Measurements from ENCODE around the gene DISC1.
"Not testable (repeated sequence)": the region's sequence is repeated elsewhere in the genome, so short reads cannot be mapped to it uniquely, and the experiment has no call there.

DISC1 gene

DNA sequence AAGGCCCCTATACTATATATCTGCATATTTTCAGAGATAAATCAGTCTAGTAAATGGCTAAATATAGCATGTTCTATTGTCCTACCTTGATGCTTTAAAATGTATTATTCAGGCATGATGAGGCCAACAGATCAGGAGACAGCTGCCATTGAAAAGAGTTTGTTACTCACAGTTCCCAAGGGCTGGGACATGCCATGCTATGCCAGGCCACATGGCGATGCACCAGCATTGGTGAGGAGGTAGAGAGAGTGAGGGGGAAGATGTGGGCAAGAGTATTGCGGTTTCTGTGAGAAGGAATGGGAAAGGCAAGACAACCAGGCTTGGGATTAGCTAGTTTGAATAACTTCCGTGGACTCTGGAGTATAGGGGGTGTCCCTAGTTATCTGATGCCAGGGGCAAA, 316.5 kb downstream of the DISC1 start:
- DNase-seq (ENCODE audit: low read depth in 2 of 3, low spot score in 2 of 3): no peak

DNA sequence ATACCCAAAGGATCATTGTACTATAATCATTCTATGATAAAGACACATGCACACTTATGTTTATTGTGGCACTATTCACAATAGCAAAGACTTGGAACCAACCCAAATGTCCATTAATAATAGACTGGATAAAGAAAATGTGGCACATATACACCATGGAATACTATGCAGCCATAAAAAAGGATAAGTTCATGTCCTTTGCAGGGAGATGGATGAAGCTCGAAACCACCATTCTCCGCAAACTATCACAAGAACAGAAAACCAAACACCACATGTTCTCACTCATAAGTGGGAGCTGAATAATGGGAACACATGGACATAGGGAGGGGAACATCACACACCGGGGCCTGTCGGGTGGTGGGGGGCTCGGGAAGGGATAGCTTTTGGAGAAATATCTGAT, 321.5 kb downstream of the DISC1 start:
- DNase-seq (ENCODE audit: low read depth in 2 of 3, low spot score in 2 of 3): not testable (repeated sequence)

DNA sequence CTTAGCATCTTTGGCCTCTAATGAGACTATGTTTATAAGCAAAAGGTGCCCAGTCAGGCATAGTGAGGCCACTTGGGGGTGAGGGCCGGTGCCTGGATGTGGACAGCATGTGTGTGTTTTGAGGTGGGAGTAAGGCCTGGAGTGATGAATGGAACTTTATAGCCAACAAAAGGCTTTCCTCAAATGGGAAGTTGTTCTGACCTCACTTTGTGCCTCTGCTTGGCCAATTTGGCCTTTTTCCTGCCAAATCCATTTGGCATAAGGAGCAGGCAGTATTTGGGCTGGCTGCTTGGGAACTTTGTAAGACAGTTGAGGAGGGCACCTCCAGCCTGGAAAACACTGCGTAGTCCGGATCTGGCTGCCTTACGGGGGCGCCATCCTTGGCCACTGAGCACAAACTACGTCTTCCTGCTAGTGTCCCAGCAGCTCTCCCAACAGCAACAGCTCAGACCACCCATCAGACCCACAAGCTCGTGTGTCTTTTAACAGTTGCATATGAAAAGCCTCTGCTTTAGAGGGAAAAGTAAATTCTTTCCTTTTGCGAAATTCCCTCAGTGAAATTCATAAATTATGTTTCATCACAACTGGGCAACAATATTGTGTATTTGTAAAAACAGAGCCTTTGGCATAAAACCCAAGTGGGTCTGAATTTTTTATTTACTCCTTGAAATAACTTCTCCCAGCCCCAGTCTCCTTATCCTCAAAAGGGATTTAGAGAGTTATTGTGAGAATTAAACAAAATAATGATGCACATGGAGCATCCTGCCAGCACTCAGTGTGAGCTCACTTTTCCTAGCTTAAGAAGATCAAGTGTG, 322.9 kb downstream of the DISC1 start:
- no peak for DNase-seq (ENCODE audit: low read depth in 2 of 3, low spot score in 2 of 3)

DNA sequence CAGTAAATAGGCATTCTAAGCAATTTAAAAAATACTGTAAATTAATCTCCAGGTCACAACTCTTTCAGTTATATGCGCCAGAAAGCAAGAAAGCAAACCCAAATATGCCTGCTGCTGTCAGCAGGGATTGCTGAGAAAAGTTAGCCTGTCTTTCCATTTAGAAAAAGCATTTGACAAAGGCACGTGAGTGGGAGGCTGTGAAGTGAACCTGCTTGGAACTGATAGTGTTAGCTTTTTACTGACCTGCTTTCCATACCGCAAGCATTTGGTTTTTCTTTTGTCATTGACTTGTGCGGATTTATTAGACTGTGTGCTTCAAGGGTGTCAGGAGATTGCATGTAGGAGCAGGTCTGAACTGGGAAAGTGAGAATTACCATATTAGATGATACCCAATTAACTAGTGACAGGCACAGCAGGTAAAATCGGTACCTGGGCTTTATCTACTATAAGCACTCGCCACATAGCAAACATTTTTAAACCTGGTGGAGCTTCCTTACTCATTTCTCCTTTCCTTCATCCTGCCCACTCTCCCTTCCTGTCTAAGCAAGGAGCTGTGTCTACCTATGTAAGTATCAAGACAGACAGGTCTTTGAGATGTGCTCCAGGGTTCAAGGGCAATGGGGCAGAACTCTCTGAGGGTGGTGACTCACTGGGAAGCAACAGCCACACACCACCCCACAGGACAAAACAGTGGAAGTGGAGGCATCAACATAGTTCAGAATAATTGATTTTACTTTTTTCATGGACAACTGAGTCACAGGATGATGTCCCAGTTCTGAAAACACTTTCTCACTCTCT, 323.9 kb downstream of the DISC1 start:
- DNase-seq (ENCODE audit: low read depth in 2 of 3, low spot score in 2 of 3): no peak

DNA sequence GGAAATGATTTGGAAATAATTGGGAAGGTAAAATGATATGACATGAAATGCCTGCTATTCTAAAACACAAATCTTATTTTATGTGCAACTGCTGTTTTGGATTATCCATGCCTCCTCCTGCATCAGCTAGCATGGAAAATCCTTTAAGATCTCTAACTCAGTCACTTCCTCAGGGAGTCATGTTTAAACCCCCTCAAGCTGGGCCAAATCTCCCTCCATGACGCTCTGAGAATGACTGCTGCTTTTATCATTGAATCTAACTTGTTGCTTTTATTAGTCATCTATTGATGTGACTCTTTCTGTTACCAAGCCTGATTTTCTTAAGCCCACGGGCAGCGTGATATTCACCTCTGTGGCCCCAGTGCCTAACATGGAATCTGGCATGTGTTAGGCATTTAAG, 324.8 kb downstream of the DISC1 start:
- DNase-seq (ENCODE audit: low read depth in 2 of 3, low spot score in 2 of 3): no peak

DNA sequence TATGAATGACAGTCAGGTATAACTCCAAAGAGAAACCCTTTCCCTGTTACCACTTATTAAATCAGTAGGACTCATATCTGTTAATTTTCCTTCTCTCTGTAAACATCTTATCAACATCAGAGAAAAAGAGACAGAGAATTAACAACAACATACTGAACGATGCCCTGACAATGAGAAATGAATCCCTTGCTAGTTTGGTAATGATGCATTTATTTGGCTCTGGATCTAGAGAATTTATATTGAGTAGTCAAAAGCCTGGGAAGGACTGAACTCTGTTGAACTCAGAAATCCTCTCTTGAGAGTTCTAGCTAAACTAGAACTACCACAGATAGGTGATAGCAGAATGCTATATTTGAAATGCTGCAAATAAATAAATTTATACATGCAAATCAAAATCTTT, 325.6 kb downstream of the DISC1 start:
- no peak for DNase-seq (ENCODE audit: low read depth in 2 of 3, low spot score in 2 of 3)

DNA sequence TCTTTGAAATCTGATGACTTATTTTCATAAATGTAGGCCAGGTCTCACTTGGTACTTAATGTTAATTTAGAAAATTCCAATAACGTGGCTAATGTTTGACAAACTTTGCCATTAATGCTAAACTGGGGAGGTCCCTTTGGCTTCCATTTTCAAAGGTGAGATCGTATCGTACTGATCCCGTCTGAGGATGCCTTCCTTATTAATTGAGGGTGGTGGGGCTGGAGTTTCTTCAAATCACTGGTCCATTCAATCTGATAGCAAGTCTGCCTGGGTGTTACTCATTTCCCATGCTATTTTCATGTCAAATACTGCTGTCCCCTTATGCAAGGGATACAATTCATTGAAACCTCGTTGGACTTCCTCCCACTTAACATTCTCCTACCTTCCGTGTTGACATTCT, 327.1 kb downstream of the DISC1 start:
- DNase-seq (ENCODE audit: low read depth in 2 of 3, low spot score in 2 of 3): no peak

DNA sequence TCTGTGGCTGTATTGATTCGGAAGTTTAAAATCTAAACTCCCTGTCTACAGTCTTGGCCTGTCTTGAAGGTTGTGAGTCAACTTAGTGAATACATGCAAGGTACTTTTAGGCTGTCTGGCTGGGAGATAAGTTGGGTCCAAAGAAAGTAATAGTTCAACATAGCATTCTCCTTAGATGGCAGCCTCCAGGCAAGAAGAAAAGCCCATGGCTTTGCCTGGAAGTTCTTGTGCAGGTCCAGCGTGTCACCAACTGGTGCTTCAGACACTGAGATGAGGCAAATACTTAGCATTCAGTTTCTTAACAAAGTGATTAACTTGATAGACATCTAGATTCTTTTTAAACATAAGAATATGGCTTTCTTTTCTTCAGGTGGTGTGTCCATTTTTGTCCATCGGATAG, 328.2 kb downstream of the DISC1 start:
- no peak for DNase-seq (ENCODE audit: low read depth in 2 of 3, low spot score in 2 of 3)

DNA sequence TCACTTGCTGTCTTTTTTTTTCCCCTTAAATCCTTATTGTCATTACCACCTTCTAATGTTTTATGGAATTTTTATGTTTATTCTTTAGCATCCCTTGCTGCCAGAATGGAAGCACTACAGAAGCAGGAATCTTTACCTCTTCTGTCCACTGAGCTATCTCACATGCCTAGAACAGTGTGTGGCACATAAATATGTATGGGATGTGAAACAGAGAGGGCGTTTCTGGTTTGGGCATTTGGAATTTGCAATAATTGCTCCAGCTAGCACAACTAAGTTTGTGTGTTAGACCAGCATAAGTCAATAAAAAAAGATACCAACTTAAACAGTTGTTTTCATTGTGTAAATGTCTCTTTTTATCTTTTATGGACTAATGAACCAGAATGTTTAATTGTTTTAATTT, 330.8 kb downstream of the DISC1 start:
- no peak for DNase-seq (ENCODE audit: low read depth in 2 of 3, low spot score in 2 of 3)

DNA sequence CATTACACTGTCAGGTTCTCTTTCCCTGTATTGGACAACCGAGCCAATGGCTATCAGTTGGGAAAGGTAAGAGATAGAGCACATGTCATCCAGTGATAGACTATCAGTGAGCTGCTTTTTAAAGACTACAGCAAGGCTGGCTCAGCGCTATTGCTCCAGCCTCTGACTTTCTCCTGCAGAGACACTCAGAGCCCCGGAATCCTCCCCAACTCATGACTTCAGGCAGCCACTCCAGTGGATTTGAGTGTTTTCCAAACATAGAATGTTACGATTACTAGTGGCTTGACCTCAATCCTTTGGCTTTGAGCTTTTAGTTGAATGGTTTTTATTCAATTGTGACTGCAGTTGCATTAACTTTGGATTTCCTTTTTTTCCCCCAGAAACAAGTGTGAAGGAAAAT, 331.9 kb downstream of the DISC1 start:
- DNase-seq (ENCODE audit: low read depth in 2 of 3, low spot score in 2 of 3): no peak

DNA sequence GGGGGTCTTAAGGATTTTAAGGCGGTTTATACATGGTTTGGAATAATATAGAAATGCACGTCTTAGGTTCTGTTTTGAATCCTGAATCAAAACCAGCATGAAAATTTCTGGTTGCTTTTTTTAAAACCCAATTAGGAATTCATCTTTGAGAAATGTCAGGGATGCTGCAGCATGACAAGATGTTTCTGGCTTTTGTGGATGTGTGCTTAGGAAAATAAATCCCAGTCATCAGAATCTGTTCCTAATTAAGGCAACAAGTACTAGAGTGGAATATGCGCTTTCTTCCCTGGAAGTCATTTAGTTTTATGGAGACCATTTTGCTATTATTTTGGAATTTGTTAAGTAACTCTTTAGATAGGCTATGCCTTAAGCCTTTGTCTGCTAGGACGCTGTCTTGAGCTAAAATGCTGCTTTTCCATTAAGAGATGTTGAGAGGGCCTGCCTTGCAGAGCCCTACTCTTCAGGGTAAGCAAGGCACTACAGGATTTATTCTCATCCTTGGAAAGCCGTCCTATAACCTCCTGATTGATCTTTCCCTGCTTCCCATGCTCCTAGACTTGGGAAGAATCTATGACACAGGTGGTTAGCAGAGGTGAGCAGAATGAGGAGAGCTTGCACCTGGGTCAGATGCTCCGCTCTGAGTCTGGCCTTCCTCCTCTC, 332.8 kb downstream of the DISC1 start:
- DNase-seq (ENCODE audit: low read depth in 2 of 3, low spot score in 2 of 3): no peak

DNA sequence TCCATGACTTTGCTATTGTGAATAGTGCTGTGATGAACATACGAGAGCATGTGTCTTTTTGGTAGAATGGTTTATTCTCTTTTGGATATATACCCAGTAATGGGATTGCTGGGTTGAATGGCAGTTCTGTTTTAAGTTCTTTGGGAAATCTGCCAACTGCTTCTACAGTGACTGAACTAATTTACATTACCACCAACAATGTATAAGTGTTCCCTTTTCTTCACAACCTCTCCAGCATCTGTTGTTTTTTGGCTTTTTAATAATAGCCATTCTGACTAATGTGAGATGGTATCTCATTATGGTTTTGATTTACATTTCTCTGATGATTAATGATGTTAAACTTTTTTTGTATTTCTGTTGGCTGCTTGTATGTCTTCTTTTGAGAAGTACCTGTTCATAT, 335.2 kb downstream of the DISC1 start:
- not testable (repeated sequence) for DNase-seq (ENCODE audit: low read depth in 2 of 3, low spot score in 2 of 3)

DNA sequence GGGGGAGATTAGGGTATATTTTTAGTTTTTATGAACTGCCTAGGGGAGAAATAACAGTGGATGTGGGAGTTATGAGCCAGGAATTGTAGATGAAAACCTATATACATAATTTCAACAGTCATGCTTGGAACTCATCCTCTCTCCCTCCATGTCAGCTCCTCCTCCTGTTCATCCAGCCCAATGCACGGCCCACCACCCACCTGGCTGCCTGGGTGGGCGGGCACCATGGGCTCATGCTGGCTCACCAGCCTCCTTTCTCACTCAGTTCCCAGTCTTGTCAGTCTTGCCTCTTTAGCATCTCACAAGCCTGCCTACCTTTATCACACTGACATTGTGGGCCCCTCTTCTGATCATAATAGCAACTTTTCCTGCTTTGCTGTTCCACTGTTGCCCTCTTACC, 336.0 kb downstream of the DISC1 start:
- DNase-seq (ENCODE audit: low read depth in 2 of 3, low spot score in 2 of 3): no peak

DNA sequence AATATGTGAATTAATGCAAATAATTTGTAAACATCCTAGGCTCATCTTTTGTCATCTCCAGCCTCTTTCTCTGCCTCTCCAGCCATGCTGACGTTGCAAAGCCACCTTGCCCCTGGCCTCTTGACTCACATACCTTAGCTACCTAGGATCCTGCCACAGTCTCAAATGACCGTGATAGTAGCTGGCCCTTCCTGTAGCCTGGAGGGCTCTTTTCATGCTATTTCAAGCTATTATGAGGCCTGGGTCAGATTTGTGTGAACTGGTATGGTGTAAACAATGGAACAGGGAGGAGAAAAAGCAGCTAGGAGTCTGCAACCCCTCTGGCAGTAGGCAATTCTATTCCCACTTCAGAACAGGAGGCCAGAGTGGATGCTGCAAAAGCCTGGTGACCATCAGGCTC, 337.7 kb downstream of the DISC1 start:
- no peak for DNase-seq (ENCODE audit: low read depth in 2 of 3, low spot score in 2 of 3)

DNA sequence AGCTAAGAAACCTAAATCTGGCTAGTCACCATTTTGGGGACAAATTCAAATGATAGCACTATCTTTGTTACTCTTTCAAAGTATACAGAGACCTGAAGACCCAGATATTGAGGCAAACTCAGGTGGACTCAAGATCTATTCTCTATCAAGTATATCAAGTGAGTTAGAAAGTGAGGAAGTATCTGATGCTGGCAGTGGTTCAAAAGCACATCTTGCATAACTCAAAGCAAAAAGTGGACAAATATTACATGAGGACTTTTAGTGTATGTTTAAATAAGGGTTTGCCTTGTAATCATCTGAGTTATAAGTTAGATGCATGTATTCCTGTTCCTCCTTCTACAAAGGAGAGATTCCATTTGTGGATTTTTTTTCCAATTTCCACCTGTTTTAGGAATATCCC, 338.4 kb downstream of the DISC1 start:
- no peak for DNase-seq (ENCODE audit: low read depth in 2 of 3, low spot score in 2 of 3)

DNA sequence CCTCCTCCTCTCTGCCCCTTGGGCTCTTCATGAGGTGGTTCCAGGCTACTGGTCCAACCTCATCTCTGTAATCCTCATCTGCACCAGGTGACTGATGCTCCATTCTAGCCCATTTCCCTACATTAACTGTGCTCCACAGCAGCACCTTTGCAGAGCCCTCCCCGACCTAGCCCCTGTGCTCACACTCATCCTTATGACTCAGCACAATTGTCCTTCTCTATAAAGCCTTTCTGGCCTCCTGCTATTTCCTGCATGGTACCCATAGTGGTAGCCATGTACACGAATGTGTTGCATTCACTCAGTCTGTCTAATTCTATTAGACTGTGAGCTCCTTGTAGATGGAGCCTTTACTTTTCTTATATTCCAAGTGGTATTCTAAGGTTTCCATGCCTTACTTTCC, 339.0 kb downstream of the DISC1 start:
- DNase-seq (ENCODE audit: low read depth in 2 of 3, low spot score in 2 of 3): no peak

DNA sequence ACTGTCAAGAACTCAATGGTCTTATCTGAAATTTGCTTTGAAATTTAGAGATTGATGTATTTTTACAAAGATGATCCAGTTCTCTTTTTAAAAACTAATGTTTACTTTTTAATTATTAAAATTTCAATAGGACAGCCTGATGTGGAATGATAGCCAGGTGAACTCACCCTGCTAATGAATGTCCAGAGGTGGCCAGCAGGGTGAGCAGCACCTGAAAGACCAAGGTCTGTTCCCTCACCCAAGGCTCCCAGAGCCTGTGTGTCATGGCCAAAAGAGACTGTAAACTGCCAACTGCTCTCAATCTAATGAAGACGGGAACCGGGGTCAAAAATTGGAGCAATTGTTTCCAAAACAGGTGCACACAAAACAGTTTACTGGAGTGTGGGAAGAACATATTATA, 340.4 kb downstream of the DISC1 start:
- no peak for DNase-seq (ENCODE audit: low read depth in 2 of 3, low spot score in 2 of 3)

DNA sequence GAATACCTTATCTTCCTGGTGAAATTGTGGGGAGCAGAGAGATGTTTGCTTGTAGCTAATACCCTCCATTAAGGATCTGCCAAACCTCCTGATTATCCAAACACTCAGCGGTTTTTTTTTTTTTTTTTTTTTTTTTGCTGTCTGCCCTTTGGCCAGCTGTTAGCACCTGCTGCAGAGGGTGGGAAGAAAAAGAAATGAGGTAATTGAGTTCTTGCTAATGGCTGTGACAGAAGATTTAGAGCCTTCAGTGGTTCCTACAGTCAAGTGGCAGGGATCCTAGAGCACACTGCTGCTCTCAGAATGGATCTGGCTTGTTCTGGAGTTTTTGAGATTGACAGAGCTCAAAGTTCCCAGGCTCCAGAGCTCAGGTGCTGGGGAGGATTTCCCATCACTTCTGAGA, 342.5 kb downstream of the DISC1 start:
- no peak for DNase-seq (ENCODE audit: low read depth in 2 of 3, low spot score in 2 of 3)

DNA sequence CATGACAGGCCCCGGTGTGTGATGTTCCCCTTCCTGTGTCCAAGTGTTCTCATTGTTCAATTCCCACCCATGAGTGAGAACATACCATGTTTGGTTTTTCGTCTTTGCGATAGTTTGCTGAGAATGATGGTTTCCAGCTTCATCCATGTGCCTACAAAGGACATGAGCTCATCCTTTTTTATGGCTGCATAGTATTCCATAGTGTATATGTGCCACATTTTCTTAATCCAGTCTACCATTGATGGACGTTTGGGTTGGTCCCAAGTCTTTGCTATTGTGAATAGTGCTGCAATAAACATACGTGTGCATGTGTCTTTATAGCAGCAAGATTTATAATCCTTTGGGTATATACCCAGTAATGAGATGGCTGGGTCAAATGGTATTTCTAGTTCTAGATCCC, 343.2 kb downstream of the DISC1 start:
- not testable (repeated sequence) for DNase-seq (ENCODE audit: low read depth in 2 of 3, low spot score in 2 of 3)

DNA sequence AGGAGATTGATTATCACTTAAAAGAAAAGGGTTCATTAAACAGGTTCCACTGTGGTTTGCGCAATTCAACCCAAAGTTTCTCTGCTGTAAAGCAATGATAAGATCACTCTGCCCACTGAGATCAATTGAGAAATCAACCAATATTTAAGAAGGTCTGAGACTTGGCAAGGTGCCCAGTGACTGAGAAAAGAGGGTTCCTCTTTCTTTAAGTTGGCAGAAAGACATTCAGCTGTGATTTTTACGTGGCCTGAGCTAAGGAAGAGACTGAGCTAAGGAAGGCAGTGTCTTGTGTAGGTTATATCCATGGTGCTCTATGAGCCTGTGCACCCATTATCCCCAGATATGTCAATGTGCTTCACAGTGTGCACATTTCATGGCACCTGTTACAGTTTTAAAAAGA, 344.1 kb downstream of the DISC1 start:
- DNase-seq (ENCODE audit: low read depth in 2 of 3, low spot score in 2 of 3): no peak

DNA sequence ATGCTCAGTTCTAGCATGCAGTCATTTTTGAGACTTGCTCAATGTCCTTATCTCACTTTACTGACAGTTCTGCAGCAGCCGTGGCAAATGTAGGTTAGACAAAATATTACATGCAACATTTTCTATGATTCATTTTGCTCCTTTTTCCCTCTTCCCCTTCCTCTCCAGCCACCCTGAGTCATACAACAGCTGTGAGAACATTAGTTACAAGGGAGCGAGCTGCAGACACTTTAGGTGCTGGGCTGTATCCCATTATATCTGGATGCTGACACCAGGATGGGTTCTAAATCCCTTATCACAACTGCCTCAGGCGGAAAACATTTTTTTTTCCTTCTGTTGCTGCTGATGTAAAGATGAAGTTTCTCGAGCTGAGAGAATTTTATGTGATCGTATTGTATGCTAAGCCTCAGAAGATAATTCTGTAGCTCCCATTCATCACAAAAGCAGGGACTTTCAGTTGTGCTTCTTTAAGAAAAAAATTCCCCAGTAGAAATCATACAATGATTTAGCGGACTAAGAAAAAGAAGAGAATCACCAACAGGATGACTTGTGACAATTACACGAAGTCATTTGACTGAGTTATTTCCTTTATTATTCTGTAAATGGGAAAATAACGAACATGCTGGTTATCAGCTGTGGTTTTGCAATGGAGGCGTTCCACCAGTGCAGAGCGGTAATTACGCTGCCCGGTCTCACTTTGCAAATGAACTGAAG, 345.0 kb downstream of the DISC1 start:
- no peak for DNase-seq (ENCODE audit: low read depth in 2 of 3, low spot score in 2 of 3)

DNA sequence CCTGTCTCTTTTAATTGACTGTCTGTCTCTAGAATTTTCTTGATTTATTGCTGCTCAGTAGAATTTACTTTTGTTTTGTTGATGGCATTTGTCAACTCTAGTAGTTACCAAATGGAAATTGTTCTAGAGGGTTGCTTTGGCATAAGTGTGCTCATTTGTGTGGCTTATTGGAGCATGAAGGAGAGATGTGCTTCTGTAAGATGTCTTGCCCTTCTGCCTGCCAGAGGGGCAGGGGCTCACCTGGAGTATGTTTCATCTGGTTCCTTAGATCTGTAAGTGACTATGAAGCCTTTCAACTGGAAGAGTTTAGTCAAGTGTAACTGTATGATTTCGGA, 345.5 kb downstream of the DISC1 start:
- DNase-seq (ENCODE audit: low read depth in 2 of 3, low spot score in 2 of 3): no peak
